GM12892 (cell line): ENCODE measurements around the gene JMJD8.

Experiments
- POLR2AphosphoS5 ChIP-seq: IDR thresholded peaks from 2 replicates; pipeline ENCODE4 v1.6.1; 2011; ENCODE audit warnings: low read depth, low read length, control low read depth
- TAF1 ChIP-seq: IDR thresholded peaks from 2 replicates; pipeline ENCODE4 v1.6.1; 2011; ENCODE audit warnings: low read depth, mild to moderate bottlenecking, control low read depth, low read length, borderline replicate concordance

- TF ChIP-seq TAF1, result no peak
- no peak for TF ChIP-seq POLR2AphosphoS5
Measured at GRCh38 chr16:667113-667779, 16.9 kb downstream of the JMJD8 start.
